Hepatocyte (in vitro differentiated cells): ENCODE measurements around the gene LIMS1. TPM values are rescaled to one million over a fixed set of nuclear protein-coding genes. Genes with fewer than 3 reads are reported as not detected.
A peak's percentile ranks its signal among the peaks of the same experiment; 100 is the strongest.

Experiments
- DNase-seq: peaks from one replicate; pipeline ENCODE4 v3.0.0-alpha.2; 2016; ENCODE audit warnings: low spot score
- H2AFZ ChIP-seq: fragments of 200-600 bp; sonication (generic); 2 replicates; pipeline ENCODE4 v1.6.0; 2016; ENCODE audit warnings: antibody characterized with exemption, mild to moderate bottlenecking
- H3K27ac ChIP-seq: fragments of 200-600 bp; sonication (generic); 2 replicates; pipeline ENCODE4 v1.5.1; 2016; ENCODE audit warnings: mild to moderate bottlenecking
- H3K27me3 ChIP-seq: fragments of 200-600 bp; sonication (generic); 2 replicates; pipeline ENCODE4 v1.6.1; 2016
- H3K36me3 ChIP-seq: fragments of 200-600 bp; sonication (generic); replicated peaks from 2 replicates; pipeline ENCODE4 v1.5.1; 2016; ENCODE audit warnings: low read depth; ENCODE audit not compliant: insufficient read depth
- H3K4me1 ChIP-seq: fragments of 200-600 bp; sonication (generic); 2 replicates; pipeline ENCODE4 v1.5.1; 2016; ENCODE audit warnings: mild to moderate bottlenecking, moderate library complexity; ENCODE audit not compliant: insufficient read depth
- H3K4me2 ChIP-seq: fragments of 200-600 bp; sonication (generic); 2 replicates; pipeline ENCODE4 v1.6.0; 2016
- H3K4me3 ChIP-seq: fragments of 200-600 bp; sonication (generic); 2 replicates; pipeline ENCODE4 v1.5.1; 2016; ENCODE audit warnings: mild to moderate bottlenecking
- H3K79me2 ChIP-seq: fragments of 200-600 bp; sonication (generic); 2 replicates; pipeline ENCODE4 v1.6.0; 2017; ENCODE audit warnings: mild to moderate bottlenecking
- H3K9me2 ChIP-seq: fragments of 200-600 bp; sonication (generic); replicated peaks from 2 replicates; pipeline ENCODE4 v1.6.0; 2017; ENCODE audit warnings: mild to moderate bottlenecking; ENCODE audit not compliant: insufficient read depth
- H3K9me3 ChIP-seq: fragments of 200-600 bp; sonication (generic); 2 replicates; pipeline ENCODE4 v1.5.1; 2016; ENCODE audit warnings: low read depth, mild to moderate bottlenecking
- H4K20me1 ChIP-seq: fragments of 200-600 bp; sonication (generic); 2 replicates; pipeline ENCODE4 v1.6.0; 2016; ENCODE audit warnings: mild to moderate bottlenecking; ENCODE audit not compliant: insufficient read depth, poor library complexity, severe bottlenecking
- CTCF ChIP-seq: fragments of 200-600 bp; sonication (generic); IDR thresholded peaks from 2 replicates; pipeline ENCODE4 v1.5.1; 2016; ENCODE audit warnings: antibody characterized with exemption, mild to moderate bottlenecking; ENCODE audit not compliant: poor library complexity
- EZH2 ChIP-seq: fragments of 200-600 bp; sonication (generic); IDR thresholded peaks from 2 replicates; pipeline ENCODE4 v1.6.1; 2016; ENCODE audit warnings: antibody characterized with exemption, mild to moderate bottlenecking, borderline replicate concordance
- EZH2phosphoT487 ChIP-seq: fragments of 200-600 bp; sonication (generic); IDR thresholded peaks from one replicate; pipeline ENCODE4 v1.6.1; 2018; ENCODE audit warnings: antibody characterized with exemption, mild to moderate bottlenecking, low read depth, moderate library complexity; ENCODE audit not compliant: unreplicated experiment, severe bottlenecking
- WGBS: methylation state at CpG from one replicate; pipeline ENCODE4 v1.1.6; 2016; ENCODE audit warnings: low lambda C conversion rate; ENCODE audit errors: missing lambda C conversion rate; 5-methylcytosine and 5-hydroxymethylcytosine counted together
- polyA plus RNA-seq: library from polyadenylated mRNA; unstranded; fragments of >200 nt; fragmentation: Nextera tagmentation; extraction: Ambion mirVana; gene quantifications from 2 replicates; pipeline ENCODE4 v1.2.1, GENCODE V29; 2016
- total RNA-seq: library from RNA; depleted of rRNA; stranded (reverse); fragments of >200 nt; gene quantifications from 2 replicates; pipeline ENCODE4 v1.2.3, GENCODE V29; 2014

Gene LIMS1
- total and polyA plus RNA-seq, 2 experiments from 2014 or later: 40.0 to 102 TPM

- Histone ChIP-seq H3K4me2 (peak overlapping the region; percentile 59), H3K9me3 (no peaks in the 10 kb centered on the region), H2AFZ (no peak overlapping the region), H4K20me1 (peaks cover 30% of the 10 kb centered on the region), H3K9me2 (no peaks in the 10 kb centered on the region), H3K36me3 (no peaks in the 10 kb centered on the region), H3K27me3 (no peaks in the 10 kb centered on the region), H3K4me1 (peaks cover 61% of the 10 kb centered on the region), H3K79me2 (peaks cover 84% of the 10 kb centered on the region), H3K27ac (peak overlapping the region; percentile 74), H3K4me3 (no peak overlapping the region)
- no peak for DNase-seq
- no peak for TF ChIP-seq EZH2
- TF ChIP-seq EZH2phosphoT487: no peak
- no peak for TF ChIP-seq CTCF
Observed at GRCh38 chr2:108634011-108634410, 99.7 kb downstream of the LIMS1 start.

GRCh38 chr2:108634576-108635160 lies 100.4 kb downstream of the LIMS1 start:
- H3K9me3 ChIP-seq: no peaks in the 10 kb centered on the region
- WGBS: 75% methylated on average over 10 of the region's 10 CpGs
- H3K4me3 ChIP-seq: no peak overlapping the region
- H2AFZ ChIP-seq: no peak overlapping the region
- peaks cover 26% of the 10 kb centered on the region for H4K20me1 ChIP-seq
- TF ChIP-seq EZH2: no peak
- no peak for TF ChIP-seq EZH2phosphoT487
- no peak for TF ChIP-seq CTCF
- no peaks in the 10 kb centered on the region for H3K9me2 ChIP-seq
- H3K27ac ChIP-seq: peak overlapping the region; percentile 74
- H3K4me1 ChIP-seq: peaks cover 61% of the 10 kb centered on the region
- H3K79me2 ChIP-seq: peaks cover 84% of the 10 kb centered on the region
- no peaks in the 10 kb centered on the region for H3K27me3 ChIP-seq
- H3K4me2 ChIP-seq: peak overlapping the region; percentile 59
- no peak for DNase-seq
- no peaks in the 10 kb centered on the region for H3K36me3 ChIP-seq

- peak overlapping the region; percentile 24 for H3K27ac ChIP-seq
- peak overlapping the region; percentile 51 for H3K4me2 ChIP-seq
- H3K4me3 ChIP-seq: no peak overlapping the region
- no peaks in the 10 kb centered on the region for H3K36me3 ChIP-seq
- H3K27me3 ChIP-seq: no peaks in the 10 kb centered on the region
- H3K9me2 ChIP-seq: no peaks in the 10 kb centered on the region
- TF ChIP-seq CTCF: no peak
- no peak for TF ChIP-seq EZH2phosphoT487
- TF ChIP-seq EZH2: no peak
- no peaks in the 10 kb centered on the region for H3K9me3 ChIP-seq
- 66% methylated on average over 13 of the region's 13 CpGs for WGBS
- peaks cover 61% of the 10 kb centered on the region for H3K4me1 ChIP-seq
- peaks cover 26% of the 10 kb centered on the region for H4K20me1 ChIP-seq
- DNase-seq: no peak
- peaks cover 84% of the 10 kb centered on the region for H3K79me2 ChIP-seq
- no peak overlapping the region for H2AFZ ChIP-seq
Observed at GRCh38 chr2:108635630-108636354, 101.5 kb downstream of the LIMS1 start.
